ENCODE data around the gene RAC3. TPM values are rescaled to one million over a fixed set of nuclear protein-coding genes. Genes with fewer than 3 reads are reported as not detected.

Gene RAC3
- total RNA-seq, 4 donors from 2014 or later = 2.4 to 14.7 (median 5.4) TPM

DNA sequence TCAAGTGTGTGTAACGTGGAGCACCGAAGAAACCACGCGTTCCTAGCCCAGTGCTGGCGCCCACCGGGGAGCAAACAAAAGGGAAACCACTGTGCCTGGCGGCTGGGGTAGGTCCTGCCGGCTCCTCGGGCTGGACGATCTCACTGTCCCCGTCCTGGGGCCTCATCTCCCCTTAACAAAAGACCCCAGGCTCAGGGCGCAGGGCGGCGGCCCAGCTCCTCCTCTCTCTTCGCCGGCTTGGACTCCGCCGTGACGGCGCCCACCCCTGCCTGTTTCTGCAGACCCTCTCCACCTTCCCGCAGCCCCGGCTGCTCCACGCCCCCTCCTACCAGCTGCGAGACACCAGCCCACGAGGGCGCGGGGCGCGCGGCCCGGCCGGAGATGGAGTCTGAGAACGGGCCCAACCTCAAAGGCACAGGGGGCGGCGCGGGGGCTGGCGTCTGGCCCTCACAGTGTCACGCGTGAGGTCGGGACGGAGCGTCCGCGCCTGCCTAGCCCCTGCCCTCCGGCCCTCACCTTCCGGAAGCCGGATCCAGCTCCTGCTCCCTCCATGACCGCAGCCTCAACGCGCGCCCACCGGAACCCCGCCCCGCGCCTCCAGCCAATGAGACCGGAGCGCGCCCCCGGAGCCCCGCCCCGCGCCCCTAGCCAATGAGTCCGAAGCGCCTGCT is 9.0 kb upstream of the RAC3 start, which contains the start of gene CENPX:
Gene CENPX (minus strand): TSS at position 569 of the 671 bp plus-strand sequence. CDS start 17 bp downstream, at position 552.
- H3K9me3 ChIP-seq = no peaks in the 10 kb centered on the region
- TF ChIP-seq POLR2A (IDR thresholded peaks at IDR 0.05) (peak in 1 of 2 donors; percentile 44), EP300 (IDR thresholded peaks at IDR 0.05) (peak in 1 of 2 donors; percentile 36)
- TF ChIP-seq, protein P1, sequence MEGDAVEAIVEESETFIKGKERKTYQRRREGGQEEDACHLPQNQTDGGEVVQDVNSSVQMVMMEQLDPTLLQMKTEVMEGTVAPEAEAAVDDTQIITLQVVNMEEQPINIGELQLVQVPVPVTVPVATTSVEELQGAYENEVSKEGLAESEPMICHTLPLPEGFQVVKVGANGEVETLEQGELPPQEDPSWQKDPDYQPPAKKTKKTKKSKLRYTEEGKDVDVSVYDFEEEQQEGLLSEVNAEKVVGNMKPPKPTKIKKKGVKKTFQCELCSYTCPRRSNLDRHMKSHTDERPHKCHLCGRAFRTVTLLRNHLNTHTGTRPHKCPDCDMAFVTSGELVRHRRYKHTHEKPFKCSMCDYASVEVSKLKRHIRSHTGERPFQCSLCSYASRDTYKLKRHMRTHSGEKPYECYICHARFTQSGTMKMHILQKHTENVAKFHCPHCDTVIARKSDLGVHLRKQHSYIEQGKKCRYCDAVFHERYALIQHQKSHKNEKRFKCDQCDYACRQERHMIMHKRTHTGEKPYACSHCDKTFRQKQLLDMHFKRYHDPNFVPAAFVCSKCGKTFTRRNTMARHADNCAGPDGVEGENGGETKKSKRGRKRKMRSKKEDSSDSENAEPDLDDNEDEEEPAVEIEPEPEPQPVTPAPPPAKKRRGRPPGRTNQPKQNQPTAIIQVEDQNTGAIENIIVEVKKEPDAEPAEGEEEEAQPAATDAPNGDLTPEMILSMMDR (IDR thresholded peaks at IDR 0.05) = no peak
- WGBS, 2 donors = 0% methylated on average over 34 to 57 of the region's 64 CpGs
- DNase-seq (ENCODE audit: low spot score in 2 of 2) = no peak
- H3K36me3 ChIP-seq = peaks cover 0 to 36% (median 0%) of the 10 kb centered on the region in 3 donors
- peak within 1 kb of the TSS in 3 of 4 donors; percentile 80 to 87 (median 86) for H3K27ac ChIP-seq
- peaks cover 0 to 56% (median 21%) of the 10 kb centered on the region in 4 donors for H3K4me1 ChIP-seq
- H3K27me3 ChIP-seq = no peaks in the 10 kb centered on the region
- peak within 1 kb of the TSS; percentile 75 to 99 (median 84) for H3K4me3 ChIP-seq

DNA sequence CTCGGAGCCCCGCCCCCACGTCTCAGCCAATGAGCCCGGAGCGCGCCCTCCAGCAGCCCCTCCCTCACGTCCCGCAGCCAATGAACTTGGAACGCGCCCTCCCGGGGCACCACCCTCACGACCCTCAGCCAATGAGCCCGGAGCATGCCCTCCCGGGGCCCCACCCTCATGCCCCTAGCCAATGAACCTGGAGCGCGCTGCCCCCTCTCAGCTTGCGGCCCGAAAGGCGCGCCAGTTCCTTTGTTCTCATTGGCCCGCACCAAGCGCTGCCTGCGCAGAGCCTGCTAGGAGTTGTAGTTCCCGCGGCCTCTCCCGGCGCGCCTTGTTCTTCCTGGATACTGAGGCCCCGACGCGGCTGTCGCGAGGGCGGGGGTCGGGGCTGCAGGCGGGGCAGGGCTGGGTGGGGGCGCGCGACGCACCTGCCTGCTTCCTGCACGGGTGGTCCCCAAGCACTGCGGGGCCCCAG is 8.5 kb upstream of the RAC3 start, which contains the start of gene LRRC45:
Gene LRRC45 (plus strand): TSS at position 325 of the 466 bp plus-strand sequence. CDS start 339 bp downstream, outside the sequence.
- Histone ChIP-seq H3K27me3 (no peaks in the 10 kb centered on the region), H3K9me3 (no peaks in the 10 kb centered on the region), H3K4me1 (peaks cover 0 to 56% (median 21%) of the 10 kb centered on the region in 4 donors), H3K27ac (peak within 1 kb of the TSS in 3 of 4 donors; percentile 80 to 87 (median 86)), H3K4me3 (peak within 1 kb of the TSS; percentile 75 to 99 (median 84)), H3K36me3 (peaks cover 0 to 36% (median 0%) of the 10 kb centered on the region in 3 donors)
- TF ChIP-seq, protein P1 (IDR thresholded peaks at IDR 0.05) = peak in 1 of 5 experiments; percentile 52
- TF ChIP-seq POLR2A (IDR thresholded peaks at IDR 0.05) (no peak), EP300 (IDR thresholded peaks at IDR 0.05) (peak in 1 of 2 donors; percentile 57)
- WGBS, 2 donors = 0 to 1% methylated on average over 18 to 32 of the region's 42 CpGs
- peak; percentile 100 for DNase-seq (ENCODE audit: low spot score in 2 of 2)

DNA sequence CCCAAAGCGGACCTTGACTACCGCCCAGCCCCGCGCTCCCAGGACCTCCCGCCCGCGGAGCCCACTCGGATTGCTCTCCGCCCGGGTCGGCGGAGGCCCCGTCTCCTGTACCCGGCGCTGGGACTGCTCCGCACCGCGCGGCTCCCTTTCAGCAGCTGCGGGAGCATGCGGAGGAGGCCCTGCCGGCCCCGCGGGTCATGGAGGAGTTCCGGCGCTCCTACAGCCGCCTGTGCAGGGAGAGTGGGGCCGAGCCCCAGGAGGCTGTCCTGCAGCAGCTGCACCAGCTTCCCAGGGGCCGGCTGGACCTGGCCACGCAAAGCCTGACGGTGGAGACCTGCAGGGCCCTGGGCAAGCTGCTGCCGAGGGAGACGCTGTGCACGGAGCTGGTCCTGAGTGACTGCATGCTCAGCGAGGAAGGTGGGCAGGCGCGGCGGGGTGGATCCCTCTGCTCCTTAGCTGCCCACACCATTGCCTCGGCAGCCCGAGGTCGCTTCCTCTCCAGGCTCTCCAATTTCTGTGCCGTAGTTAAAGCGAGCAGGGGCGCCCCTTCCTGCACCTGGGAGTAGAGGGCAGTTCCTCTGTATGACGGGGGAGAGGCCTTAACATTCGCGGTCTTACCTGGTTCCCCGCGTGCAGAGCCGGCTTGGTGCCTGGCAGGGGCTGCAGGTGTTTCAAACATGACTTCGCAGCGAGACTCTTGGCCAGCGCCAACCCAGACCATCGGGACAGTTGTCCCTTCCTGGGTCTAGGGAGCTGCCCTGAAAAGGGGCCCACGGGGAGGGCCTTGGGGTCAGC is 7.8 kb upstream of the RAC3 start:
- TF ChIP-seq, protein P1 (IDR thresholded peaks at IDR 0.05) = no peak
- TF ChIP-seq POLR2A (IDR thresholded peaks at IDR 0.05) = no peak
- TF ChIP-seq EP300 (IDR thresholded peaks at IDR 0.05) = no peak
- Histone ChIP-seq H3K27ac (peak overlapping the region in 2 of 4 donors; percentile 52 to 70), H3K9me3 (no peaks in the 10 kb centered on the region), H3K27me3 (no peaks in the 10 kb centered on the region), H3K4me3 (peak overlapping the region; percentile 73 to 99 (median 76)), H3K36me3 (peaks cover 0 to 36% (median 0%) of the 10 kb centered on the region in 3 donors), H3K4me1 (peaks cover 0 to 56% (median 21%) of the 10 kb centered on the region in 4 donors)
- WGBS, 2 donors = 4 to 13% methylated on average over 3 to 36 of the region's 55 CpGs
- no peak for DNase-seq (ENCODE audit: low spot score in 2 of 2)

DNA sequence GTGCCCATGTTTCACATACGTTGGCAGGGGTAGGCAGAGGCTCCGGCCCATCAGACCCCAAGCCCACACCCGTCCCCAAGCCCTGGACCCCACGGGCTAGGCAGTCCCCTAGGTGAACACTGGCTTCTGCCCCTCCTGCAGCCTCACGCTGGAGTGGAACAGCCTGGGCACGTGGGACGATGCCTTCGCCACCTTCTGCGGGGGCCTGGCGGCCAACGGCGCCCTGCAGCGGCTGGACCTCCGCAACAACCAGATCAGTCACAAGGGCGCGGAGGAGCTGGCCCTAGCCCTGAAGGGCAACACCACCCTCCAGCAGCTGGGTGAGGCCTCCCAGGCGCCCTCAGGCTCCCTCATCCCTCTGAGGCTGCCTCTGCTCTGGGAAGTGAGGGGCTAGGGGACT is 6.6 kb upstream of the RAC3 start:
- Histone ChIP-seq H3K4me1 (peaks cover 0 to 51% (median 21%) of the 10 kb centered on the region in 4 donors), H3K27me3 (no peaks in the 10 kb centered on the region), H3K27ac (no peak overlapping the region), H3K36me3 (peaks cover 0 to 35% (median 0%) of the 10 kb centered on the region in 3 donors), H3K9me3 (no peaks in the 10 kb centered on the region), H3K4me3 (no peak overlapping the region)
- no peak for DNase-seq (ENCODE audit: low spot score in 2 of 2)
- 93 to 96% methylated on average over 13 to 15 of the region's 17 CpGs for WGBS, 2 donors
- no peak for TF ChIP-seq POLR2A (IDR thresholded peaks at IDR 0.05)

DNA sequence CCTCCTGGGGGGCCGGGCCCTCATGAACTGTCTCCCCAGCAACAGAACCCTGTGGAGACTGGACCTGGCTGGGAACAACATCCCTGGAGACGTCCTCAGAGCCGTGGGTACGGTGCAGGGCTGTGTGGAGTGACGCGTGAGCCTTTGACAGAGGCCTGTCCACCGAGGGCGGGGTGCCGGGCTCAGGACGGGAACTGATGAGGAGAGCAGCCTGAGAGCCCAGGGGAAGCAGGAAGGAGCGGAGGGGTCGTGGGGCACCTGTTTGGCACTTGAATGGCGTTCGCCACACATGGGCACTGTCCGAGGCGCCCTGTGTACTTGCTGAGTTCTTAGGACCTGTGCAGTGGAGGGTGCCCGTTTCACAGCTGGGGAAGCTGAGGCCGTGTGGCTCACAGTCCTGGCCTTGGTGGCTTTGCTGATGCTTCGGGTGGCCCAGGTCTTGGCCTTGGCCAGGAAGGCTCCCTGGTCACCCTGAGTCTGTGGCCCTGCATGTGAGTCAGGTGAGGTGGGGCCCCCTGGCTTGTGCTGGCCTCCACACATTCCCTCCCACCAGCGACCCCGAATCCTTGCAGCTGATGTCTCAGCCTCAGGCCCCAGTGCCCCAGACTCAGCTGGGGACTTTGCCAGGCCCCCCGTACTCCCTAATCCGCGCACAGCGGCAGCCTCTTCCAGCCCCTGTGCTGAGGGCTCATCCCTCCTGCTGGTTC is 5.9 kb upstream of the RAC3 start:
- H3K27ac ChIP-seq = no peak overlapping the region
- 89 to 91% methylated on average over 25 of the region's 25 CpGs for WGBS, 2 donors
- no peaks in the 10 kb centered on the region for H3K9me3 ChIP-seq
- DNase-seq (ENCODE audit: low spot score in 2 of 2) = no peak
- no peak overlapping the region for H3K4me3 ChIP-seq
- TF ChIP-seq, protein P1 (IDR thresholded peaks at IDR 0.05) = no peak
- no peak for TF ChIP-seq POLR2A (IDR thresholded peaks at IDR 0.05)
- TF ChIP-seq EP300 (IDR thresholded peaks at IDR 0.05) = no peak
- peaks cover 0 to 35% (median 0%) of the 10 kb centered on the region in 3 donors for H3K36me3 ChIP-seq
- peaks cover 0 to 50% (median 25%) of the 10 kb centered on the region in 4 donors for H3K4me1 ChIP-seq
- no peaks in the 10 kb centered on the region for H3K27me3 ChIP-seq

All from tibial nerve (tissue), 4 donors.